Measurements from ENCODE around the gene NAP1L4. TPM values are rescaled to one million over a fixed set of nuclear protein-coding genes. Genes with fewer than 3 reads are reported as not detected.

NAP1L4 gene
- total RNA-seq, 1 donor from 2014 or later: 83.5 TPM

DNA sequence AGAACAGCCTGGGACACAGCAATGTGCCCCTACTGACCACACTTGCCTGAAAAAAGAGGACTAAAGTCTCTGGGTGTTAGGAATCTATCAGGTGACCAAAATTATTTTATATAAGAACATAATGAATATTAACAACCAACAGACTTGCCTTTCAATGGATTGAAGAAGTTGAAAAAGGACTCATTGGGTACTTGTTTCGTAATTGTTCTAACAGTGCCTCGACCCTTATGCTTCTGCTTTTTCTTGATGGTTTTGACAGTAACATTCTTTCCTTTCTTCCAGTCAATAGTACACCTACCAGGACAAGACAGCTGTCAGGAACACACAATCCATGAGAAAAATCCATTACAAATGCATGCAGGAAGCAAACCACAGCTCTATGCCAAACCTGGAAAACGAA is 33.9 kb downstream of the NAP1L4 start:
- TF ChIP-seq, protein P1, sequence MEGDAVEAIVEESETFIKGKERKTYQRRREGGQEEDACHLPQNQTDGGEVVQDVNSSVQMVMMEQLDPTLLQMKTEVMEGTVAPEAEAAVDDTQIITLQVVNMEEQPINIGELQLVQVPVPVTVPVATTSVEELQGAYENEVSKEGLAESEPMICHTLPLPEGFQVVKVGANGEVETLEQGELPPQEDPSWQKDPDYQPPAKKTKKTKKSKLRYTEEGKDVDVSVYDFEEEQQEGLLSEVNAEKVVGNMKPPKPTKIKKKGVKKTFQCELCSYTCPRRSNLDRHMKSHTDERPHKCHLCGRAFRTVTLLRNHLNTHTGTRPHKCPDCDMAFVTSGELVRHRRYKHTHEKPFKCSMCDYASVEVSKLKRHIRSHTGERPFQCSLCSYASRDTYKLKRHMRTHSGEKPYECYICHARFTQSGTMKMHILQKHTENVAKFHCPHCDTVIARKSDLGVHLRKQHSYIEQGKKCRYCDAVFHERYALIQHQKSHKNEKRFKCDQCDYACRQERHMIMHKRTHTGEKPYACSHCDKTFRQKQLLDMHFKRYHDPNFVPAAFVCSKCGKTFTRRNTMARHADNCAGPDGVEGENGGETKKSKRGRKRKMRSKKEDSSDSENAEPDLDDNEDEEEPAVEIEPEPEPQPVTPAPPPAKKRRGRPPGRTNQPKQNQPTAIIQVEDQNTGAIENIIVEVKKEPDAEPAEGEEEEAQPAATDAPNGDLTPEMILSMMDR (IDR thresholded peaks at IDR 0.05): no peak
- no peaks in the 10 kb centered on the region for H3K9me3 Mint-ChIP-seq (ENCODE audit: low read depth)
- H3K4me3 Mint-ChIP-seq (ENCODE audit: unreplicated experiment): no peak overlapping the region
- H3K4me1 Mint-ChIP-seq (ENCODE audit: low read depth): peaks cover 8% of the 10 kb centered on the region
- no peak for DNase-seq (ENCODE audit: low spot score)
- peaks cover 51% of the 10 kb centered on the region for H3K36me3 Mint-ChIP-seq (ENCODE audit: low read depth)
- no peak overlapping the region for H3K27ac Mint-ChIP-seq (ENCODE audit: unreplicated experiment)
- no peaks in the 10 kb centered on the region for H3K27me3 Mint-ChIP-seq (ENCODE audit: low read depth)

- TF ChIP-seq, protein P1 (IDR thresholded peaks at IDR 0.05): peak; percentile 12
- Mint-ChIP-seq H3K9me3 (ENCODE audit: low read depth) (no peaks in the 10 kb centered on the region), H3K27ac (ENCODE audit: unreplicated experiment) (peak overlapping the region; percentile 2), H3K4me1 (ENCODE audit: low read depth) (peaks cover 31% of the 10 kb centered on the region), H3K36me3 (ENCODE audit: low read depth) (peaks cover 45% of the 10 kb centered on the region), H3K4me3 (ENCODE audit: unreplicated experiment) (no peak overlapping the region), H3K27me3 (ENCODE audit: low read depth) (no peaks in the 10 kb centered on the region)
- DNase-seq (ENCODE audit: low spot score): no peak
These were observed 36.1 kb downstream of the NAP1L4 start for GRCh38 chr11:2955906-2956476.

- Mint-ChIP-seq H3K27ac (ENCODE audit: unreplicated experiment) (peak overlapping the region; percentile 32), H3K36me3 (ENCODE audit: low read depth) (peaks cover 41% of the 10 kb centered on the region), H3K27me3 (ENCODE audit: low read depth) (no peaks in the 10 kb centered on the region), H3K4me1 (ENCODE audit: low read depth) (peaks cover 44% of the 10 kb centered on the region), H3K4me3 (ENCODE audit: unreplicated experiment) (no peak overlapping the region), H3K9me3 (ENCODE audit: low read depth) (no peaks in the 10 kb centered on the region)
- TF ChIP-seq, protein P1 (IDR thresholded peaks at IDR 0.05): no peak
- no peak for DNase-seq (ENCODE audit: low spot score)
These were observed 37.9 kb downstream of the NAP1L4 start for GRCh38 chr11:2954263-2954662.

GRCh38 chr11:2952290-2952689 is 39.8 kb downstream of the NAP1L4 start:
- TF ChIP-seq, protein P1 (IDR thresholded peaks at IDR 0.05): no peak
- Mint-ChIP-seq H3K27ac (ENCODE audit: unreplicated experiment) (peak overlapping the region; percentile 65), H3K4me3 (ENCODE audit: unreplicated experiment) (no peak overlapping the region), H3K4me1 (ENCODE audit: low read depth) (peaks cover 51% of the 10 kb centered on the region), H3K36me3 (ENCODE audit: low read depth) (peaks cover 46% of the 10 kb centered on the region), H3K27me3 (ENCODE audit: low read depth) (no peaks in the 10 kb centered on the region), H3K9me3 (ENCODE audit: low read depth) (no peaks in the 10 kb centered on the region)
- no peak for DNase-seq (ENCODE audit: low spot score)

DNA sequence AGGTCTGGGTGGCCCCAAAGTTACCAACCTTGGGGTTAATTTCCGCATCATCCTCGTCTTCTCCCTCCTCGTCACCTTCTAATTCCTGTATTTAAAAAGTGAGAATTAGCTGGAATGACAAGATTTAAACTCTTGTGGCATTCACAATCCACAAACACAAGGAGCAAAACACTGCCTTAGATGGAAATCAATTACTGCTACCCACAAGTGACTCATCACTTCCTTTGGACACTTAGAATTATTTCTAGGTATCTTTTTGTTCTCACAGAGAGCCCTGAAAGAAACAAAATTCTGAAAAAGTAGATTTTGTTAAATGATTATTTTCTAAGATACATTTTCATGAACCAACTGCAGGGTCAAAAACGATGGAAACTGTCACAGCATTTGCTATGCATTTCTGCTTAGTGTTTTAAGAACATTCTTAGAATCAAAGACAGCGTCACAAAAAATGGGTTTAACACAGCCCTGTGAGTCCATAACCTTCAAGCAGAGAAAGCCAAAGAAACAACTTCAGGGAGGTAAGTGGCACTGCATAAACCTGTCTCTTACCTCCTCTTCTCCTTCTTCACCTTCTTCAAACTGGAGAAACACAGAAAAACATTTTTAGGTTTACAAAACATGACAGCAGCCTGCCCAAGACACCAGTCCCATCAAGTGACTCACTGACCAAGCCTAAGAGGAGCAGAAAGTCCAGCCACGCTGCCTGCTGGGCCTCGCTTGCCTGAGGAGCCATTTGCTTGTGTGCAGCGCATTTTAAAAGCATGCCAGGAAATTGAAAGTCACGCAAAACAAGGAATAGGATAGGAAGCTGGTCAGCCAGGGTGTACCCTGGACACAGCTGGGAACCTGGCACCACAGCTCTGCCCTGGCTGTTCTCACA is 40.7 kb downstream of the NAP1L4 start:
- H3K36me3 Mint-ChIP-seq (ENCODE audit: low read depth): peaks cover 41% of the 10 kb centered on the region
- H3K4me1 Mint-ChIP-seq (ENCODE audit: low read depth): peaks cover 58% of the 10 kb centered on the region
- no peaks in the 10 kb centered on the region for H3K9me3 Mint-ChIP-seq (ENCODE audit: low read depth)
- peak overlapping the region; percentile 89 for H3K27ac Mint-ChIP-seq (ENCODE audit: unreplicated experiment)
- H3K27me3 Mint-ChIP-seq (ENCODE audit: low read depth): no peaks in the 10 kb centered on the region
- H3K4me3 Mint-ChIP-seq (ENCODE audit: unreplicated experiment): peak overlapping the region; percentile 31
- TF ChIP-seq, protein P1 (IDR thresholded peaks at IDR 0.05): no peak
- DNase-seq (ENCODE audit: low spot score): no peak

Measured in chondrocyte (in vitro differentiated cells).